ENCODE data around the gene GAL3ST1. TPM values are rescaled to one million over a fixed set of nuclear protein-coding genes. Genes with fewer than 3 reads are reported as not detected.

Gene GAL3ST1
- total and polyA plus RNA-seq, 3 donors from 2014 or later: 4.2 to 18.5 (median 11.3) TPM

- intact Hi-C loops (cut with DNase I; ENCODE audit: low total_unique reads): no loop called here
- no peaks in the 10 kb centered on the region for H3K4me1 ChIP-seq
- peak overlapping the region in 1 of 2 donors; percentile 25 for H3K27ac ChIP-seq
- peak; percentile 30 for DNase-seq
- H3K4me3 ChIP-seq: no peak overlapping the region
- no peak for TF ChIP-seq CTCF (IDR thresholded peaks at IDR 0.05)
- TF ChIP-seq POLR2A (IDR thresholded peaks at IDR 0.05): no peak
- H3K9me3 ChIP-seq: no peaks in the 10 kb centered on the region
- WGBS, 2 donors: 68 to 69% methylated on average over 15 to 17 of the region's 17 CpGs
- no peaks in the 10 kb centered on the region for H3K36me3 ChIP-seq (ENCODE audit: low read depth, missing control alignments)
- no peaks in the 10 kb centered on the region for H3K27me3 ChIP-seq
Observed at GRCh38 chr22:30609260-30610185, 35.1 kb upstream of the GAL3ST1 start.

GRCh38 chr22:30607939-30608338 is 33.5 kb upstream of the GAL3ST1 start:
- TF ChIP-seq POLR2A (IDR thresholded peaks at IDR 0.05): no peak
- no peaks in the 10 kb centered on the region for H3K4me1 ChIP-seq
- H3K4me3 ChIP-seq: no peak overlapping the region
- H3K27ac ChIP-seq: no peak overlapping the region
- H3K9me3 ChIP-seq: no peaks in the 10 kb centered on the region
- DNase-seq: no peak
- intact Hi-C loops (cut with DNase I; ENCODE audit: low total_unique reads): no loop called here
- no peaks in the 10 kb centered on the region for H3K27me3 ChIP-seq
- no peaks in the 10 kb centered on the region for H3K36me3 ChIP-seq (ENCODE audit: low read depth, missing control alignments)
- WGBS, 2 donors: 63 to 83% methylated on average over 3 to 7 of the region's 7 CpGs

GRCh38 chr22:30607300-30607930 is 33.0 kb upstream of the GAL3ST1 start:
- intact Hi-C loops (cut with DNase I; ENCODE audit: low total_unique reads): no loop called here

GRCh38 chr22:30606455-30607299 is 32.2 kb upstream of the GAL3ST1 start, which contains the start of gene TCN2:
Gene TCN2 (plus strand): TSS chr22:30607174. CDS start chr22:30607332, 158 bp downstream.
- H3K27me3 ChIP-seq: no peaks in the 10 kb centered on the region
- intact Hi-C loops (cut with DNase I; ENCODE audit: low total_unique reads): no loop called here
- H3K4me1 ChIP-seq: no peaks in the 10 kb centered on the region

More at GRCh38 chr22:30607300-30607930, 33.0 kb upstream of the GAL3ST1 start:
- Histone ChIP-seq H3K27me3 (no peaks in the 10 kb centered on the region), H3K4me1 (no peaks in the 10 kb centered on the region), H3K36me3 (ENCODE audit: low read depth, missing control alignments) (no peaks in the 10 kb centered on the region), H3K9me3 (no peaks in the 10 kb centered on the region), H3K4me3 (peak overlapping the region; percentile 45 to 63), H3K27ac (peak overlapping the region; percentile 56 to 70)
- no peak for DNase-seq
- 80 to 82% methylated on average over 7 of the region's 7 CpGs for WGBS, 2 donors
- TF ChIP-seq CTCF (IDR thresholded peaks at IDR 0.05) (no peak), POLR2A (IDR thresholded peaks at IDR 0.05) (no peak)

More at GRCh38 chr22:30606455-30607299, 32.2 kb upstream of the GAL3ST1 start, which contains the start of gene TCN2:
- H3K36me3 ChIP-seq (ENCODE audit: low read depth, missing control alignments): no peaks in the 10 kb centered on the region
- TF ChIP-seq CTCF (IDR thresholded peaks at IDR 0.05) (no peak), POLR2A (IDR thresholded peaks at IDR 0.05) (no peak)
- peak within 1 kb of the TSS; percentile 45 to 63 for H3K4me3 ChIP-seq
- DNase-seq: peak; percentile 87
- 26 to 53% methylated on average over 20 to 23 of the region's 24 CpGs for WGBS, 2 donors
- peak within 1 kb of the TSS; percentile 56 to 70 for H3K27ac ChIP-seq
- no peaks in the 10 kb centered on the region for H3K9me3 ChIP-seq
